Hepatocyte (in vitro differentiated cells): ENCODE measurements around the gene PLEKHG3. TPM values are rescaled to one million over a fixed set of nuclear protein-coding genes. Genes with fewer than 3 reads are reported as not detected.

Source experiments
- DNase-seq: peaks from one replicate; pipeline ENCODE4 v3.0.0-alpha.2; 2016; ENCODE audit warnings: low spot score
- H2AFZ ChIP-seq: fragments of 200-600 bp; sonication (generic); 2 replicates; pipeline ENCODE4 v1.6.0; 2016; ENCODE audit warnings: antibody characterized with exemption, mild to moderate bottlenecking
- H3K27ac ChIP-seq: fragments of 200-600 bp; sonication (generic); 2 replicates; pipeline ENCODE4 v1.5.1; 2016; ENCODE audit warnings: mild to moderate bottlenecking
- H3K27me3 ChIP-seq: fragments of 200-600 bp; sonication (generic); 2 replicates; pipeline ENCODE4 v1.6.1; 2016
- H3K36me3 ChIP-seq: fragments of 200-600 bp; sonication (generic); replicated peaks from 2 replicates; pipeline ENCODE4 v1.5.1; 2016; ENCODE audit warnings: low read depth; ENCODE audit not compliant: insufficient read depth
- H3K4me1 ChIP-seq: fragments of 200-600 bp; sonication (generic); 2 replicates; pipeline ENCODE4 v1.5.1; 2016; ENCODE audit warnings: mild to moderate bottlenecking, moderate library complexity; ENCODE audit not compliant: insufficient read depth
- H3K4me2 ChIP-seq: fragments of 200-600 bp; sonication (generic); 2 replicates; pipeline ENCODE4 v1.6.0; 2016
- H3K4me3 ChIP-seq: fragments of 200-600 bp; sonication (generic); 2 replicates; pipeline ENCODE4 v1.5.1; 2016; ENCODE audit warnings: mild to moderate bottlenecking
- H3K79me2 ChIP-seq: fragments of 200-600 bp; sonication (generic); 2 replicates; pipeline ENCODE4 v1.6.0; 2017; ENCODE audit warnings: mild to moderate bottlenecking
- H3K9me2 ChIP-seq: fragments of 200-600 bp; sonication (generic); replicated peaks from 2 replicates; pipeline ENCODE4 v1.6.0; 2017; ENCODE audit warnings: mild to moderate bottlenecking; ENCODE audit not compliant: insufficient read depth
- H3K9me3 ChIP-seq: fragments of 200-600 bp; sonication (generic); 2 replicates; pipeline ENCODE4 v1.5.1; 2016; ENCODE audit warnings: low read depth, mild to moderate bottlenecking
- H4K20me1 ChIP-seq: fragments of 200-600 bp; sonication (generic); 2 replicates; pipeline ENCODE4 v1.6.0; 2016; ENCODE audit warnings: mild to moderate bottlenecking; ENCODE audit not compliant: insufficient read depth, poor library complexity, severe bottlenecking
- CTCF ChIP-seq: fragments of 200-600 bp; sonication (generic); IDR thresholded peaks from 2 replicates; pipeline ENCODE4 v1.5.1; 2016; ENCODE audit warnings: antibody characterized with exemption, mild to moderate bottlenecking; ENCODE audit not compliant: poor library complexity
- EZH2 ChIP-seq: fragments of 200-600 bp; sonication (generic); IDR thresholded peaks from 2 replicates; pipeline ENCODE4 v1.6.1; 2016; ENCODE audit warnings: antibody characterized with exemption, mild to moderate bottlenecking, borderline replicate concordance
- EZH2phosphoT487 ChIP-seq: fragments of 200-600 bp; sonication (generic); IDR thresholded peaks from one replicate; pipeline ENCODE4 v1.6.1; 2018; ENCODE audit warnings: antibody characterized with exemption, mild to moderate bottlenecking, low read depth, moderate library complexity; ENCODE audit not compliant: unreplicated experiment, severe bottlenecking
- WGBS: methylation state at CpG from one replicate; pipeline ENCODE4 v1.1.6; 2016; ENCODE audit warnings: low lambda C conversion rate; ENCODE audit errors: missing lambda C conversion rate; 5-methylcytosine and 5-hydroxymethylcytosine counted together
- polyA plus RNA-seq: library from polyadenylated mRNA; unstranded; fragments of >200 nt; fragmentation: Nextera tagmentation; extraction: Ambion mirVana; gene quantifications from 2 replicates; pipeline ENCODE4 v1.2.1, GENCODE V29; 2016
- total RNA-seq: library from RNA; depleted of rRNA; stranded (reverse); fragments of >200 nt; gene quantifications from 2 replicates; pipeline ENCODE4 v1.2.3, GENCODE V29; 2014

Gene PLEKHG3
- total and polyA plus RNA-seq, 2 experiments from 2014 or later = 42.7 to 54.2 TPM

- no peaks in the 10 kb centered on the region for H4K20me1 ChIP-seq
- no peak for DNase-seq
- H2AFZ ChIP-seq = no peak overlapping the region
- no peaks in the 10 kb centered on the region for H3K9me2 ChIP-seq
- H3K9me3 ChIP-seq = no peaks in the 10 kb centered on the region
- H3K4me3 ChIP-seq = no peak overlapping the region
- TF ChIP-seq CTCF = no peak
- TF ChIP-seq EZH2phosphoT487 = no peak
- no peak for TF ChIP-seq EZH2
- no peak overlapping the region for H3K4me2 ChIP-seq
- H3K36me3 ChIP-seq = no peaks in the 10 kb centered on the region
- 71% methylated on average over 25 of the region's 25 CpGs for WGBS
- no peaks in the 10 kb centered on the region for H3K27me3 ChIP-seq
- H3K79me2 ChIP-seq = no peaks in the 10 kb centered on the region
- H3K27ac ChIP-seq = no peak overlapping the region
- H3K4me1 ChIP-seq = peaks cover 30% of the 10 kb centered on the region
Observed at GRCh38 chr14:64766430-64767151, 62.4 kb downstream of the PLEKHG3 start.

GRCh38 chr14:64767215-64767964 is 63.2 kb downstream of the PLEKHG3 start:
- no peaks in the 10 kb centered on the region for H4K20me1 ChIP-seq
- WGBS = 90% methylated on average over 13 of the region's 15 CpGs
- TF ChIP-seq EZH2phosphoT487 (no peak), EZH2 (no peak), CTCF (no peak)
- no peaks in the 10 kb centered on the region for H3K27me3 ChIP-seq
- H3K9me2 ChIP-seq = no peaks in the 10 kb centered on the region
- no peaks in the 10 kb centered on the region for H3K9me3 ChIP-seq
- no peaks in the 10 kb centered on the region for H3K36me3 ChIP-seq
- H3K4me2 ChIP-seq = no peak overlapping the region
- H3K27ac ChIP-seq = no peak overlapping the region
- H2AFZ ChIP-seq = no peak overlapping the region
- no peaks in the 10 kb centered on the region for H3K79me2 ChIP-seq
- peaks cover 22% of the 10 kb centered on the region for H3K4me1 ChIP-seq
- DNase-seq = no peak
- H3K4me3 ChIP-seq = no peak overlapping the region

GRCh38 chr14:64768401-64769095 is 64.3 kb downstream of the PLEKHG3 start:
- Histone ChIP-seq H3K4me2 (no peak overlapping the region), H3K9me2 (no peaks in the 10 kb centered on the region), H3K79me2 (no peaks in the 10 kb centered on the region), H3K4me3 (no peak overlapping the region), H4K20me1 (no peaks in the 10 kb centered on the region), H3K36me3 (no peaks in the 10 kb centered on the region), H3K4me1 (peaks cover 11% of the 10 kb centered on the region), H2AFZ (no peak overlapping the region), H3K27me3 (no peaks in the 10 kb centered on the region), H3K9me3 (no peaks in the 10 kb centered on the region), H3K27ac (no peak overlapping the region)
- WGBS = 78% methylated on average over 13 of the region's 13 CpGs
- DNase-seq = no peak
- TF ChIP-seq CTCF (no peak), EZH2phosphoT487 (no peak), EZH2 (no peak)
